ENCODE results near the gene PLA2G12B.

The PLA2G12B gene

DNA sequence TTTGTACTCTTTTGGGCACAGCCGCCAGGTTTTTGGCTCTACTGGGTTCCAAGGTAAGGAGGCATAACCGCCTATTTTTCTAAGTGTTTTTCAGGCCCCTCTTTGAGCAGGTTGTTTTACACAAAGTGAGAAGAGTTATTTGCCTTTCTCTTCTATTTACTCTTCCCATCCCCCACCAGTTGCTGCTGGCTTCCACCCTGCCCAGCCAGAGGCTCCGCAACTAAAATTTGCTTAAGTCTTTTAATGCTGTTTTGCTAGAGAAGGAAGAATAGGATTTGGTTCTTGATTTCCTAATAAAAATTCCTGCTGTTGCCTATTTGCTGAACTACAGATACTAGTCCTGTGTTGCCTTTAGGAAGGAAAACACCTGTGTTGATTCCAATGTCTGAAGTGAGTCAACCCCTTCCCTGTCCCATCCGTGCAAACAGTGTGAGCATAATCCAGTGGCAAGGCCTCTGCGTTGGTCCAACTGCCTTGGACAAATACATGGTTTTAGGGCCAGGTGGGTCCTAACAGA lies 1.9 kb downstream of the PLA2G12B start:
- TF ChIP-seq, protein P1, sequence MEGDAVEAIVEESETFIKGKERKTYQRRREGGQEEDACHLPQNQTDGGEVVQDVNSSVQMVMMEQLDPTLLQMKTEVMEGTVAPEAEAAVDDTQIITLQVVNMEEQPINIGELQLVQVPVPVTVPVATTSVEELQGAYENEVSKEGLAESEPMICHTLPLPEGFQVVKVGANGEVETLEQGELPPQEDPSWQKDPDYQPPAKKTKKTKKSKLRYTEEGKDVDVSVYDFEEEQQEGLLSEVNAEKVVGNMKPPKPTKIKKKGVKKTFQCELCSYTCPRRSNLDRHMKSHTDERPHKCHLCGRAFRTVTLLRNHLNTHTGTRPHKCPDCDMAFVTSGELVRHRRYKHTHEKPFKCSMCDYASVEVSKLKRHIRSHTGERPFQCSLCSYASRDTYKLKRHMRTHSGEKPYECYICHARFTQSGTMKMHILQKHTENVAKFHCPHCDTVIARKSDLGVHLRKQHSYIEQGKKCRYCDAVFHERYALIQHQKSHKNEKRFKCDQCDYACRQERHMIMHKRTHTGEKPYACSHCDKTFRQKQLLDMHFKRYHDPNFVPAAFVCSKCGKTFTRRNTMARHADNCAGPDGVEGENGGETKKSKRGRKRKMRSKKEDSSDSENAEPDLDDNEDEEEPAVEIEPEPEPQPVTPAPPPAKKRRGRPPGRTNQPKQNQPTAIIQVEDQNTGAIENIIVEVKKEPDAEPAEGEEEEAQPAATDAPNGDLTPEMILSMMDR (IDR thresholded peaks at IDR 0.05; ENCODE audit: insufficient read depth, low read depth, low read length, missing control alignments), result no peak
- H3K4me3 ChIP-seq (ENCODE audit: low read depth, low read length), result no peak overlapping the region
- no peak for DNase-seq (ENCODE audit: low read depth)

DNA sequence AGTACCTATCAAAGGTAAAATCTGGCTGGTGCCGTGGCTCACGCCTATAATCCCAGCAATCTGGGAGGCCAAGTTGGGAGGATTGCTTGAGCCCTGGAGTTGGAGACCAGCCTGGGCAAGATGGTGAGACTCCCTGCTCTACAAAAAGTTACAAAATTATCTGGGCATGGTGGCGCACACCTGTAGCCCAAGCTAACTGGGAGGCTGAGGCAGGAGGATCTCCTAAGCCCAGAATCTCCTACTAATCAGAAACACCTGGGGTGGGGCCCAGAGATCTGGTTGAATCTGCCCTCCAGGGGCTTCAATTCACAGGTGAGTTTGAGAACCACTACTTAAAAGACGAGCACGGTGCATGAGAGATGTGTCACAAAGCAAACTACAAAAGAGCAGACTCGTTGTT lies 2.4 kb downstream of the PLA2G12B start:
- TF ChIP-seq, protein P1 (IDR thresholded peaks at IDR 0.05; ENCODE audit: insufficient read depth, low read depth, low read length, missing control alignments), result no peak
- H3K4me3 ChIP-seq (ENCODE audit: low read depth, low read length), result no peak overlapping the region
- DNase-seq (ENCODE audit: low read depth), result no peak

DNA sequence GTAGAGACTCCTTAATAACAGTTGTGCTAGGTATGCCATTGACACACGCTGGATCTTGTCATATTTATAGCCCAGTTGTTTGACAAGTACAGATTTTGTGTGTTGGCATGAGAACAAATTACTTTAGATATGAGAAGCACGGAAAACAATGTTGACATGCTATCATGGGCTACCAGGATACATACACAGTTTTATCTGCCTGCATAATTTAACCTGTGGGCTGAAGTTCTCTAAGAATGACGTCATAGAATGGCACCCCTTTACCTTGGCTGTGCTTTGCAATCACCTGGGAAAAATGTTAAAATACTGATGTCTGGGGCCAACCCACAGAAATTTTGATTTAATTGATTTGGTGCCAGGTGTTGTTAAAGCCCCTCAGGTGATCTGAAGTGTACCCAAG lies 2.8 kb downstream of the PLA2G12B start:
- DNase-seq (ENCODE audit: low read depth), result no peak
- TF ChIP-seq, protein P1 (IDR thresholded peaks at IDR 0.05; ENCODE audit: insufficient read depth, low read depth, low read length, missing control alignments), result no peak
- no peak overlapping the region for H3K4me3 ChIP-seq (ENCODE audit: low read depth, low read length)

DNA sequence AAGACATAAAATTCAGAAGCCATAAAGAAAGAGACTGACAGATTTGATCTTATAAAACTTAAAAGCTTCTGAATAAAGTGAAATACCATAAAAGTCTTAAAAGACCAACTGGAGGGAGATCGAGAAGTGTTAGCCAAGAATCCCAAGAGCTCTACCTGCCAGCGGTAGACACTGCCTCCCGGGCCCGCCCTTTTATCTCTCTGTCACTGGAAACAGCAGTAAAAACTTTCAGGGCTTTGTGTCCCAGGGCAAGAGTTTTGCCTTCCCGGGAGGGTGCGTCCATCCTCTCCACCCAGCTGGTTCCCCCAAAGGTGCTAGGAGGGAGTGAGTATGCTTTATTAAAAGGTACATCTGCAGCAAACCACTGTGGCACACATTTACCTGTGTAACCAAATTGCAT lies 5.8 kb downstream of the PLA2G12B start:
- H3K4me3 ChIP-seq (ENCODE audit: low read depth, low read length), result no peak overlapping the region
- TF ChIP-seq, protein P1 (IDR thresholded peaks at IDR 0.05; ENCODE audit: insufficient read depth, low read depth, low read length, missing control alignments), result no peak
- no peak for DNase-seq (ENCODE audit: low read depth)

DNA sequence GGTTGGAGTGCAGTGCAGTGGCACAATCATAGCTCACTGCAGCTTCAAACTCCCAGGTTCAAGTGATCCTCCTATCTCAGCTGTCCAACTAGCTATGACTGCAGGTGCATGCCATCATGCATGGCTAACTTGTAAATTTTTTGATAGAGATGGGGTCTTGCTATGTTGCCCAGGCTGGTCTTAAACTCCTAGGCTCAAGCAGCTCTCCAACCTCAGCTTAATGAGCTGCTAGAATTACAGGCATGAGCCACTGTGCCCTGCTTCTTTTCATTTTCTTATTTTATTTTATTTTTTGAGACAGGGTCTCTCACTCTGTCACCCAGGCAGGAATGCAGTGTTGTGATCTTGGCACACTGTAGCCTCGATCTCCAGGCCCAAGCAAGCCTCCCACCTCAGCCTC lies 7.6 kb downstream of the PLA2G12B start:
- H3K4me3 ChIP-seq (ENCODE audit: low read depth, low read length), result no peak overlapping the region
- no peak for DNase-seq (ENCODE audit: low read depth)
- TF ChIP-seq, protein P1 (IDR thresholded peaks at IDR 0.05; ENCODE audit: insufficient read depth, low read depth, low read length, missing control alignments), result no peak

DNA sequence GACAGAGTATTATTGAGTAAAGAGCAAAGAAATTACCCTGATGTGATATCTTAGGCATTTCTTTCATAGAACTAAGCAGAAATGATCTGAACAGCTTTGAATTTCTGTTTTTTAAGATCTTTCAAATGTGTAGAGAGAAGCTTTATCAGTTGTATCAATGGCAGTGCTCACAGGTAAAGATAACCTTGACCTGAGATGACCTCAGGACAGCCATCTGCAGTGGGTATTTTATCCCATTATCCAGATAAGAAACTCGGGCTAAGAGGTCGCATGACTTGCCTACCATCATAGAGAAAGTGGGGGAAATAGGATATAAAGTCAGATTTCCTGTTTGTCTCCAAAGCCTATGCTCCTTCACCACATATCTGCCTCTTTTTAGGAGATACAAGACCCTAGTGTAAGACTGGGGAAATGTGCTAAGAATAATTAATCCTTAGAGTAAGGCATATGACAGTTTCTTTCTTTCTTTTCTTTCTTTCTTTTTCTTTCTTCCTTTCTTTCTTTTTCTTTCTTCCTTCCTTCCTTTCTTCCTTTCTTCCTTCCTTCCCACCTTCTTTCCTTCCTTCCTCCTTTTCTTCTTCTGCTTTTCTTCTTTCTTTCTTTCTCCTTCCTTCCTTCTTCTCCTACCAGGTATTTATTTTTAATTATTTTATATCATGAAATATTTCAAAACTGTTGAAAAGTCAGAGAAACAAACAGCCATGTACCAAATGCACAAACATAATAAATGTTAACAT lies 10.9 kb downstream of the PLA2G12B start:
- DNase-seq (ENCODE audit: low read depth), result no peak
- TF ChIP-seq, protein P1 (IDR thresholded peaks at IDR 0.05; ENCODE audit: insufficient read depth, low read depth, low read length, missing control alignments), result no peak
- no peak overlapping the region for H3K4me3 ChIP-seq (ENCODE audit: low read depth, low read length)

DNA sequence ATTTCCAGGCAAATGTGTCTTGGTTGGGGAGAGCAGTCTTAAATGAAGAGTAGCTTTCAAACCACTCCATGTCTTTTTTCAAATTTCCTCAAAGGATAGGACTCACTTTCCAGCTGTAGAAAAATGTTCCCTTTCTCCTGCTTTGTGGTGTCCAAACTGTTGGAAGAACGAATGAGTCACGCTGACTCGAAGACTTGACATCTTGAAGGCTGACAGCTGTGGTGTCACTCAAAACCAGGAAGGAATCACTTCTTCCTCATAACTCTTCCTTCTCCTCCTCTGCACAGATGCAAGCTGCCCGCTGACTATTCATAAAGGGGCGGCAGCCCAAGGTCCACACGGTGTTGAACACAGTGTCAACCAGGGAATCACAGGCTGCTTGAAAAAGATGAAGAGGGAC lies 19.2 kb downstream of the PLA2G12B start:
- DNase-seq (ENCODE audit: low read depth), result no peak
- no peak overlapping the region for H3K4me3 ChIP-seq (ENCODE audit: low read depth, low read length)
- TF ChIP-seq, protein P1 (IDR thresholded peaks at IDR 0.05; ENCODE audit: insufficient read depth, low read depth, low read length, missing control alignments), result no peak

Measured in GM12865 (cell line).